Mesendoderm (in vitro differentiated cells): ENCODE measurements around the gene LYAR.

Experiments
- DNase-seq: peaks from one replicate; pipeline ENCODE4 v3.0.0; 2013
- H2AK5ac ChIP-seq: 2 replicates; pipeline ENCODE4 v1.6.1; 2013; ENCODE audit warnings: low read length, inconsistent platforms
- H2BK120ac ChIP-seq: 2 replicates; pipeline ENCODE4 v1.6.1; 2013; ENCODE audit warnings: low read depth, mild to moderate bottlenecking, low read length, moderate library complexity, mixed read lengths
- H2BK15ac ChIP-seq: replicated peaks from 2 replicates; pipeline ENCODE4 v1.6.1; 2013; ENCODE audit warnings: low read depth, mild to moderate bottlenecking, moderate library complexity
- H2BK5ac ChIP-seq: 2 replicates; pipeline ENCODE4 v1.6.1; 2013; ENCODE audit warnings: low read length, inconsistent platforms
- H3K18ac ChIP-seq: 2 replicates; pipeline ENCODE4 v1.6.1; 2013; ENCODE audit warnings: mild to moderate bottlenecking, low read length, mixed read lengths
- H3K23ac ChIP-seq: one replicate; pipeline ENCODE4 v1.6.1; 2013; ENCODE audit warnings: low read length
- H3K27ac ChIP-seq: 2 replicates; pipeline ENCODE4 v1.5.1; 2013; ENCODE audit warnings: low read depth, mild to moderate bottlenecking, inconsistent platforms, low read length, moderate library complexity
- H3K27me3 ChIP-seq: 2 replicates; pipeline ENCODE4 v1.6.1; 2013; ENCODE audit warnings: low read length, control low read depth, mild to moderate bottlenecking, inconsistent platforms; ENCODE audit not compliant: insufficient read depth, poor library complexity
- H3K36me3 ChIP-seq: 2 replicates; pipeline ENCODE4 v1.6.1; 2013; ENCODE audit warnings: low read length, inconsistent platforms; ENCODE audit not compliant: control insufficient read depth, insufficient read depth
- H3K4ac ChIP-seq: one replicate; pipeline ENCODE4 v1.6.1; 2013; ENCODE audit warnings: low read depth, mild to moderate bottlenecking, low read length, moderate library complexity
- H3K4me1 ChIP-seq: 2 replicates; pipeline ENCODE4 v1.6.1; 2013; ENCODE audit warnings: low read depth, low read length, inconsistent platforms; ENCODE audit not compliant: control insufficient read depth
- H3K4me2 ChIP-seq: 2 replicates; pipeline ENCODE4 v1.6.1; 2013; ENCODE audit warnings: low read length
- H3K4me3 ChIP-seq: 2 replicates; pipeline ENCODE4 v1.5.1; 2013; ENCODE audit warnings: mild to moderate bottlenecking, low read length
- H3K56ac ChIP-seq: one replicate; pipeline ENCODE4 v1.6.1; 2013; ENCODE audit warnings: low read length
- H3K79me1 ChIP-seq: 2 replicates; pipeline ENCODE4 v1.6.1; 2013; ENCODE audit warnings: low read length, inconsistent platforms
- H3K79me2 ChIP-seq: 2 replicates; pipeline ENCODE4 v1.6.1; 2013; ENCODE audit warnings: mild to moderate bottlenecking, low read length; ENCODE audit not compliant: control insufficient read depth, insufficient read depth
- H3K9ac ChIP-seq: 2 replicates; pipeline ENCODE4 v1.6.1; 2013; ENCODE audit warnings: low read length, inconsistent platforms
- H4K5ac ChIP-seq: one replicate; pipeline ENCODE4 v1.6.1; 2013; ENCODE audit warnings: low read length
- H4K8ac ChIP-seq: one replicate; pipeline ENCODE4 v1.6.1; 2013; ENCODE audit warnings: low read depth, mild to moderate bottlenecking, control low read depth, low read length, moderate library complexity
- WGBS: extraction: QIAGEN DNeasy Blood & Tissue Kit; methylation state at CpG from one replicate; pipeline ENCODE4 v1.1.7; 2013; ENCODE audit warnings: low lambda C conversion rate, missing lambda C conversion rate; ENCODE audit not compliant: insufficient coverage; ENCODE audit errors: extremely low coverage; 5-methylcytosine and 5-hydroxymethylcytosine counted together

The LYAR gene

DNA sequence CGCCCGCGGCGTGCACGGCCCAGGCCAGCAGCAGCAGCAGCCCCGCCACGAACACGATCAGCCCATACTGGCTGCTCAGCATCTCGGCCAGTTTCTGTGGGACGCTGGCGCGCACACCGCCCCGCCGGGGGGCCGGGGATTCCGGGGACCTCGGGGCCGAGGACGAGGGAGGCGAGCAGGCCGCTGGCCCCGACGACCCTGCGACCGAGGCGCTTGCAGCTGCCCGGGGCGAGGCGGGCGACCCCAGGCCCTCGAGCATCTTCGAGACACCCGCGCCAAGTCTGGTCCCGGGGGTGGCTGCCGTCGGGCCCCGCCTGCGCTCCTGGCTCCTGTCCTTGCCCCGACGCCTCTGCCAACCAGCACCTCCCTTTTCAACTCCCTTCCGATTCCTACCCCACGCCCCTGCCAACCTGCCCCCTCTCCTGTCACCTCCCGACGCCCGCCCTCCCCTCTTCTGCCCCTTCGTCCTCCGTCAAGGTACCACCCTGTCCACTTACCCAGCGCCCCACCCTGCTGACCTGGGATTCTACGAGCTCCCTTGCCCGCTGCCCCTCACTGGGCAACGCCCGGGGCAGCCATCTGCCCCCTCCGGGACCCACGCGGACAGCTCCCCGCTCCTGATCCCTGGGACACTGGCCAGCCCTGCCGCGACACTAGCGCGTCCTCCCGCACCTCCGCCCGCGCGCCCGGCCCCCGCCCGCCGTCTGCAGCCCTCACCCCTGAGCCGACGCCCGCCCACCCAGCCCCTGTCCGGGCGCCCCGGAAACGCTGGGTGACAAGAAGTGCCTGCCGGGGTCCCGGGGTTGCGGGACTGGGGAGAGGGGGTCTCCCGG is 63.1 kb downstream of the LYAR start, which contains the start of gene OTOP1:
Gene OTOP1 (minus strand): TSS at position 324 of the 833 bp plus-strand sequence. CDS start 65 bp downstream, at position 259.
- no peak within 1 kb of the TSS for H3K4ac ChIP-seq
- H3K27ac ChIP-seq = no peak within 1 kb of the TSS
- no peak within 1 kb of the TSS for H4K5ac ChIP-seq
- no peaks in the 10 kb centered on the region for H3K79me1 ChIP-seq
- H3K27me3 ChIP-seq = peaks cover 26% of the 10 kb centered on the region
- H3K18ac ChIP-seq = no peak within 1 kb of the TSS
- H3K4me1 ChIP-seq = no peaks in the 10 kb centered on the region
- no peak within 1 kb of the TSS for H3K9ac ChIP-seq
- H2AK5ac ChIP-seq = no peak within 1 kb of the TSS
- no peak within 1 kb of the TSS for H4K8ac ChIP-seq
- no peak within 1 kb of the TSS for H2BK120ac ChIP-seq
- DNase-seq = no peak
- no peak within 1 kb of the TSS for H2BK5ac ChIP-seq
- no peak within 1 kb of the TSS for H3K4me3 ChIP-seq
- no peaks in the 10 kb centered on the region for H3K79me2 ChIP-seq
- no peak within 1 kb of the TSS for H3K56ac ChIP-seq
- no peak within 1 kb of the TSS for H3K23ac ChIP-seq
- no peak within 1 kb of the TSS for H2BK15ac ChIP-seq
- no CpG with 5 or more reads among the region's 82 CpGs for WGBS
- H3K4me2 ChIP-seq = no peak within 1 kb of the TSS
- no peaks in the 10 kb centered on the region for H3K36me3 ChIP-seq

DNA sequence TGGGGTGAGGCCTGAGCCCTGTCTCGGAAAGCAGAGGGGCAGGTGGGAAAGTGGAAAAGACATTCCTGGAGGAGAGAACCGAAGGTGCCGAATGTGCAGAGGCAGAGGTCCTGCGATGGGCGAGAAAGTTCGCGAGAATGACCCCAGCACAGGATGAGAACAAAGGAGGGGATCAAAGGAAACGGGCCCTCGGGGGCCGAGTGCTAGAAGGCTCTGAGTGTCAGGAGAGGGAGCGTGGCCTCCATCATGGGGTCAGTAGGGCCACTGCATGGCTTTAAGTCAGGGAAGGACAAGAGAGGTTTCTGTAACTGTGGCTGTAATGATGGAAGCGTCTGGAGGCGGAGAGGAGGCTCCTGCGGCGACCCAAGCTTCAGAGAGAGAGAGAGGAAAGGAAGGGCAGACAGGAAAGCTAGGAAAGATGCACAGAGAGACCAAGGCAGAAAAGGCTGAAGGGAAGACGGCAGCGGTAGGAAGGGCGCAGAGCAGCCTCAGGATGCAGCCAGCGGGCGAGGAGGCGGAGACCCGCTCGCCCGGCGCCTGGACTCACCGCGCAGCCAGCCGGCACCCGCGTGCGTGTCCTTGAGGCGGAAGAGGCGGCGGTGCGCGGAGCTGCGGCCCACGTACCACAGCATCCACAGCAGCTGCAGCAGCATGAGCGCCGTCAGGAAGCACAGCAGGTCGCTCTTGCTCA is 63.9 kb downstream of the LYAR start:
- no peaks in the 10 kb centered on the region for H3K36me3 ChIP-seq
- no peak overlapping the region for H3K4ac ChIP-seq
- H3K56ac ChIP-seq = no peak overlapping the region
- H3K23ac ChIP-seq = no peak overlapping the region
- no peak overlapping the region for H4K8ac ChIP-seq
- no peak overlapping the region for H3K27ac ChIP-seq
- no peak overlapping the region for H3K4me3 ChIP-seq
- H4K5ac ChIP-seq = no peak overlapping the region
- no peaks in the 10 kb centered on the region for H3K79me2 ChIP-seq
- no peak overlapping the region for H2BK5ac ChIP-seq
- H2BK15ac ChIP-seq = no peak overlapping the region
- H2BK120ac ChIP-seq = no peak overlapping the region
- no peaks in the 10 kb centered on the region for H3K4me1 ChIP-seq
- H2AK5ac ChIP-seq = no peak overlapping the region
- H3K18ac ChIP-seq = no peak overlapping the region
- peaks cover 26% of the 10 kb centered on the region for H3K27me3 ChIP-seq
- WGBS = no CpG with 5 or more reads among the region's 41 CpGs
- DNase-seq = no peak
- H3K4me2 ChIP-seq = no peak overlapping the region
- H3K79me1 ChIP-seq = no peaks in the 10 kb centered on the region
- H3K9ac ChIP-seq = no peak overlapping the region
